HEK293 (cell line): ENCODE results near the gene CACNA2D1.
"Not testable (repeated sequence)": the region's sequence is repeated elsewhere in the genome, so short reads cannot be mapped to it uniquely, and the experiment has no call there.

Experiments
- CTCF ChIA-PET: fragments of 350-600 bp; formaldehyde crosslinking; extraction: SDS; loops from one replicate; lab custom pipeline; 2021; ENCODE audit warnings: antibody characterized with exemption; lab: Yijun Ruan, JAX
- POLR2A ChIA-PET: fragments of 300-600 bp; formaldehyde crosslinking; extraction: SDS; loops from one replicate; lab custom pipeline; 2020; ENCODE audit warnings: antibody characterized with exemption, inconsistent platforms; lab: Yijun Ruan, JAX
- H3K27ac ChIP-seq: fragments of 200-500 bp; sonication (Bioruptor generic); 2 replicates; pipeline ENCODE4 v1.5.1; 2014; ENCODE audit warnings: low read depth, low read length, control low read depth, inconsistent platforms; ENCODE audit errors: extremely low read depth
- H3K36me3 ChIP-seq, 2 experiments: fragments of 200-500 bp in 1 of 2; sonication (Bioruptor generic) in 1 of 2; 1 replicate in 1 of 2; 2 replicates in 1 of 2; pipeline ENCODE4 v1.5.1; 2014 to 2017; ENCODE audit warnings: inconsistent platforms in 2 of 2, low read length in 2 of 2; ENCODE audit not compliant: control insufficient read depth in 2 of 2, insufficient read depth in 1 of 2
- H3K4me1 ChIP-seq: fragments of 200-500 bp; sonication (Bioruptor generic); 2 replicates; pipeline ENCODE4 v1.5.1; 2014; ENCODE audit warnings: mild to moderate bottlenecking, low read length, inconsistent platforms; ENCODE audit not compliant: control insufficient read depth, insufficient read depth
- H3K4me3 ChIP-seq: 2 replicates; pipeline ENCODE4 v1.5.1; 2011; ENCODE audit warnings: low read depth, mild to moderate bottlenecking, control low read depth, low read length, moderate library complexity
- H3K9me3 ChIP-seq: fragments of 200-500 bp; sonication (Bioruptor generic); 2 replicates; pipeline ENCODE4 v1.5.1; 2014; ENCODE audit warnings: low read depth, low read length, inconsistent platforms; ENCODE audit not compliant: control insufficient read depth, insufficient read depth
- GLI4 ChIP-seq: fragments of 450-650 bp; formaldehyde crosslinking; IDR thresholded peaks from 2 replicates; pipeline ENCODE4 v1.5.1; 2016; ENCODE audit warnings: missing biosample characterization, missing genetic modification characterization
- MEIS1 ChIP-seq: sonication (generic); formaldehyde crosslinking; IDR thresholded peaks from 2 replicates; pipeline ENCODE4 v1.8.1; 2022; ENCODE audit warnings: missing genetic modification reagents, mild to moderate bottlenecking, borderline replicate concordance
- ZBTB17 ChIP-seq: fragments of 450-650 bp; formaldehyde crosslinking; IDR thresholded peaks from 2 replicates; pipeline ENCODE4 v1.5.1; 2016; ENCODE audit warnings: missing biosample characterization, missing genetic modification characterization
- ZFP3 ChIP-seq: fragments of 450-650 bp; formaldehyde crosslinking; IDR thresholded peaks from 2 replicates; pipeline ENCODE4 v1.5.1; 2016; ENCODE audit warnings: low read depth, missing biosample characterization, missing genetic modification characterization
- ZFP41 ChIP-seq: fragments of 450-650 bp; formaldehyde crosslinking; IDR thresholded peaks from 2 replicates; pipeline ENCODE4 v1.5.1; 2016; ENCODE audit warnings: missing biosample characterization, missing genetic modification characterization, borderline replicate concordance
- ZNF133 ChIP-seq: fragments of 450-650 bp; formaldehyde crosslinking; IDR thresholded peaks from 2 replicates; pipeline ENCODE4 v1.5.1; 2016; ENCODE audit warnings: missing biosample characterization, missing genetic modification characterization
- ZNF155 ChIP-seq: fragments of 450-650 bp; formaldehyde crosslinking; IDR thresholded peaks from 2 replicates; pipeline ENCODE4 v1.5.1; 2016; ENCODE audit warnings: missing biosample characterization, missing genetic modification characterization
- ZNF169 ChIP-seq: fragments of 450-650 bp; formaldehyde crosslinking; IDR thresholded peaks from 2 replicates; pipeline ENCODE4 v1.5.1; 2016; ENCODE audit warnings: missing biosample characterization, missing genetic modification characterization
- ZNF202 ChIP-seq: fragments of 450-650 bp; formaldehyde crosslinking; IDR thresholded peaks from 2 replicates; pipeline ENCODE4 v1.5.1; 2016; ENCODE audit warnings: missing biosample characterization, missing genetic modification characterization, borderline replicate concordance
- ZNF404 ChIP-seq: fragments of 450-650 bp; formaldehyde crosslinking; IDR thresholded peaks from 2 replicates; pipeline ENCODE4 v1.5.1; 2017; ENCODE audit warnings: missing biosample characterization, missing genetic modification characterization
- ZNF48 ChIP-seq: fragments of 450-650 bp; formaldehyde crosslinking; IDR thresholded peaks from 2 replicates; pipeline ENCODE4 v1.5.1; 2016; ENCODE audit warnings: missing biosample characterization, missing genetic modification characterization
- ZNF621 ChIP-seq: fragments of 450-650 bp; formaldehyde crosslinking; IDR thresholded peaks from 2 replicates; pipeline ENCODE4 v1.5.1; 2017; ENCODE audit warnings: missing biosample characterization, missing genetic modification characterization
- ZNF624 ChIP-seq: fragments of 450-650 bp; formaldehyde crosslinking; IDR thresholded peaks from 2 replicates; pipeline ENCODE4 v1.5.1; 2017; ENCODE audit warnings: missing biosample characterization, missing genetic modification characterization
- ZNF658 ChIP-seq: fragments of 450-650 bp; formaldehyde crosslinking; IDR thresholded peaks from 2 replicates; pipeline ENCODE4; 2016; ENCODE audit warnings: missing biosample characterization, missing genetic modification characterization
- ZNF830 ChIP-seq: fragments of 450-650 bp; IDR thresholded peaks from 2 replicates; pipeline ENCODE4 v1.5.0; 2018; ENCODE audit warnings: missing biosample characterization, missing genetic modification characterization, low read depth, mild to moderate bottlenecking, moderate library complexity
- ZNF837 ChIP-seq: fragments of 450-650 bp; formaldehyde crosslinking; IDR thresholded peaks from 2 replicates; pipeline ENCODE4 v1.5.1; 2016; ENCODE audit warnings: missing biosample characterization, missing genetic modification characterization
- TF ChIP-seq, protein P1 (sequence below): fragments of 450-650 bp; formaldehyde crosslinking; IDR thresholded peaks from 2 replicates; pipeline ENCODE4 v1.5.1; 2016; ENCODE audit warnings: missing biosample characterization, missing genetic modification characterization
- TF ChIP-seq, protein P2 (sequence below): fragments of 450-650 bp; formaldehyde crosslinking; conservative IDR thresholded peaks from 2 replicates; pipeline ENCODE4 v1.5.1; 2016; ENCODE audit warnings: low read depth, missing biosample characterization, missing genetic modification characterization
- TF ChIP-seq, protein P3 (sequence below): fragments of 450-650 bp; formaldehyde crosslinking; IDR thresholded peaks from 2 replicates; pipeline ENCODE4 v1.5.1; 2017; ENCODE audit warnings: missing biosample characterization, missing genetic modification characterization

CACNA2D1 gene

DNA sequence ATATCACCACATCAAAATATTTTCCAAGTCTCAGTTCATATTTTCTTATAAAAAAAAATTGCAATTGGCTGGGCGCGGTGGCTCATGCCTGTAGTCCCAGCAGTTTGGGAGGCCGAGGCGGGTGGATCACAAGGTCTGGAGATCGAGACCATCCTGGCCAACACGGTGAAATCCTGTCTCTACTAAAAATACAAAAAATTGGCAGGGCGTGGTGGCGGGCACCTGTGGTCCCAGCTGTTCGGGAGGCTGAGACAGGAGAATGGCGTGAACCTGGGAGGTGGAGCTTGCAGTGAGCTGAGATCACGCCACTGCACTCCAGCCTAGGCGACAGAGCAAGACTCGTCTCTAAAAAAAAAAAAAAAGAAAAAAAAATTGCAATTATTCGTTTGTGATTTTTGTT, 303.0 kb downstream of the CACNA2D1 start:
- CTCF ChIA-PET, H3K4me1 ChIP-seq, POLR2A ChIA-PET: not testable (repeated sequence)
- TF ChIP-seq ZNF202: 0 out of 2 replicates have a peak, but pooled peaks have one; percentile 27
- TF ChIP-seq, all 188 proteins: peak for 1; not testable (repeated sequence) for 187
- H3K9me3 ChIP-seq, H3K27ac ChIP-seq, H3K36me3 ChIP-seq, H3K4me3 ChIP-seq: not testable (repeated sequence)

GRCh38 chr7:82131215-82131614, 312.4 kb downstream of the CACNA2D1 start:
- POLR2A ChIA-PET: no interaction called here
- no peaks in the 10 kb centered on the region for H3K9me3 ChIP-seq
- H3K36me3 ChIP-seq: no peaks in the 10 kb centered on the region
- no peak overlapping the region for H3K4me3 ChIP-seq
- H3K27ac ChIP-seq: no peak overlapping the region
- TF ChIP-seq ZNF830 (tag by site-specific recombination) (no peak), ZNF133 (tag by site-specific recombination) (no peak), ZFP3 (tag by site-specific recombination) (no peak), GLI4 (tag by site-specific recombination) (no peak), ZNF658 (tag by site-specific recombination) (no peak), ZNF624 (tag by site-specific recombination) (no peak), ZNF155 (tag by site-specific recombination) (no peak), ZNF621 (tag by site-specific recombination) (no peak), ZNF169 (tag by site-specific recombination) (no peak), ZFP41 (tag by site-specific recombination) (no peak), MEIS1 (no peak), ZNF48 (tag by site-specific recombination) (no peak), ZNF404 (tag by site-specific recombination) (no peak), ZBTB17 (tag by site-specific recombination) (no peak), ZNF837 (tag by site-specific recombination) (no peak)
- TF ChIP-seq, protein P1, sequence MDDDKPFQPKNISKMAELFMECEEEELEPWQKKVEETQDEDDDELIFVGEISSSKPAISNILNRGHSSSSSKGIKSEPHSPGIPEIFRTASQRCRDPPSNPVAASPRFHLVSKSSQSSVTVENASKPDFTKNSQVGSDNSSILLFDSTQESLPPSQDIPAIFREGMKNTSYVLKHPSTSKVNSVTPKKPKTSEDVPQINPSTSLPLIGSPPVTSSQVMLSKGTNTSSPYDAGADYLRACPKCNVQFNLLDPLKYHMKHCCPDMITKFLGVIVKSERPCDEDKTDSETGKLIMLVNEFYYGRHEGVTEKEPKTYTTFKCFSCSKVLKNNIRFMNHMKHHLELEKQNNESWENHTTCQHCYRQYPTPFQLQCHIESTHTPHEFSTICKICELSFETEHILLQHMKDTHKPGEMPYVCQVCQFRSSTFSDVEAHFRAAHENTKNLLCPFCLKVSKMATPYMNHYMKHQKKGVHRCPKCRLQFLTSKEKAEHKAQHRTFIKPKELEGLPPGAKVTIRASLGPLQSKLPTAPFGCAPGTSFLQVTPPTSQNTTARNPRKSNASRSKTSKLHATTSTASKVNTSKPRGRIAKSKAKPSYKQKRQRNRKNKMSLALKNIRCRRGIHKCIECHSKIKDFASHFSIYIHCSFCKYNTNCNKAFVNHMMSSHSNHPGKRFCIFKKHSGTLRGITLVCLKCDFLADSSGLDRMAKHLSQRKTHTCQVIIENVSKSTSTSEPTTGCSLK (tag by site-specific recombination): no peak
- TF ChIP-seq, protein P2, sequence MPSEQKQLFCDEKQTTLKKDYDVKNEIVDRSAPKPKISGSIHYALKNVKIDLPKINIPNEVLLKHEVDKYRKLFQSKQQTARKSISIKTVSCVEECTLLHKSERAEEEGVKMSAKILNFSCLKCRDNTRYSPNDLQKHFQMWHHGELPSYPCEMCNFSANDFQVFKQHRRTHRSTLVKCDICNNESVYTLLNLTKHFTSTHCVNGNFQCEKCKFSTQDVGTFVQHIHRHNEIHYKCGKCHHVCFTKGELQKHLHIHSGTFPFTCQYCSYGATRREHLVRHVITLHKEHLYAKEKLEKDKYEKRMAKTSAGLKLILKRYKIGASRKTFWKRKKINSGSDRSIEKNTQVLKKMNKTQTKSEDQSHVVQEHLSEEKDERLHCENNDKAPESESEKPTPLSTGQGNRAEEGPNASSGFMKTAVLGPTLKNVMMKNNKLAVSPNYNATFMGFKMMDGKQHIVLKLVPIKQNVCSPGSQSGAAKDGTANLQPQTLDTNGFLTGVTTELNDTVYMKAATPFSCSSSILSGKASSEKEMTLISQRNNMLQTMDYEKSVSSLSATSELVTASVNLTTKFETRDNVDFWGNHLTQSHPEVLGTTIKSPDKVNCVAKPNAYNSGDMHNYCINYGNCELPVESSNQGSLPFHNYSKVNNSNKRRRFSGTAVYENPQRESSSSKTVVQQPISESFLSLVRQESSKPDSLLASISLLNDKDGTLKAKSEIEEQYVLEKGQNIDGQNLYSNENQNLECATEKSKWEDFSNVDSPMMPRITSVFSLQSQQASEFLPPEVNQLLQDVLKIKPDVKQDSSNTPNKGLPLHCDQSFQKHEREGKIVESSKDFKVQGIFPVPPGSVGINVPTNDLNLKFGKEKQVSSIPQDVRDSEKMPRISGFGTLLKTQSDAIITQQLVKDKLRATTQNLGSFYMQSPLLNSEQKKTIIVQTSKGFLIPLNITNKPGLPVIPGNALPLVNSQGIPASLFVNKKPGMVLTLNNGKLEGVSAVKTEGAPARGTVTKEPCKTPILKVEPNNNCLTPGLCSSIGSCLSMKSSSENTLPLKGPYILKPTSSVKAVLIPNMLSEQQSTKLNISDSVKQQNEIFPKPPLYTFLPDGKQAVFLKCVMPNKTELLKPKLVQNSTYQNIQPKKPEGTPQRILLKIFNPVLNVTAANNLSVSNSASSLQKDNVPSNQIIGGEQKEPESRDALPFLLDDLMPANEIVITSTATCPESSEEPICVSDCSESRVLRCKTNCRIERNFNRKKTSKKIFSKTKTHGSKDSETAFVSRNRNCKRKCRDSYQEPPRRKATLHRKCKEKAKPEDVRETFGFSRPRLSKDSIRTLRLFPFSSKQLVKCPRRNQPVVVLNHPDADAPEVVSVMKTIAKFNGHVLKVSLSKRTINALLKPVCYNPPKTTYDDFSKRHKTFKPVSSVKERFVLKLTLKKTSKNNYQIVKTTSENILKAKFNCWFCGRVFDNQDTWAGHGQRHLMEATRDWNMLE (tag by site-specific recombination): no peak
- TF ChIP-seq, protein P3, sequence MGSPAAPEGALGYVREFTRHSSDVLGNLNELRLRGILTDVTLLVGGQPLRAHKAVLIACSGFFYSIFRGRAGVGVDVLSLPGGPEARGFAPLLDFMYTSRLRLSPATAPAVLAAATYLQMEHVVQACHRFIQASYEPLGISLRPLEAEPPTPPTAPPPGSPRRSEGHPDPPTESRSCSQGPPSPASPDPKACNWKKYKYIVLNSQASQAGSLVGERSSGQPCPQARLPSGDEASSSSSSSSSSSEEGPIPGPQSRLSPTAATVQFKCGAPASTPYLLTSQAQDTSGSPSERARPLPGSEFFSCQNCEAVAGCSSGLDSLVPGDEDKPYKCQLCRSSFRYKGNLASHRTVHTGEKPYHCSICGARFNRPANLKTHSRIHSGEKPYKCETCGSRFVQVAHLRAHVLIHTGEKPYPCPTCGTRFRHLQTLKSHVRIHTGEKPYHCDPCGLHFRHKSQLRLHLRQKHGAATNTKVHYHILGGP (tag by site-specific recombination): no peak
- H3K4me1 ChIP-seq: no peaks in the 10 kb centered on the region
- CTCF ChIA-PET: no interaction called here
